ENCODE results near the gene COLEC11. TPM values are rescaled to one million over a fixed set of nuclear protein-coding genes. Genes with fewer than 3 reads are reported as not detected.

The COLEC11 gene
- total RNA-seq, 4 donors from 2014 or later, result 3.6 to 15.9 (median 5.9) TPM

- DNase-seq (ENCODE audit: low spot score) (no peak), ATAC-seq (ENCODE audit: low FRiP score) (no peak)
Observed at GRCh38 chr2:3637311-3637675, 42.4 kb downstream of the COLEC11 start.

GRCh38 chr2:3637692-3638455 is 43.0 kb downstream of the COLEC11 start:
- ATAC-seq (ENCODE audit: low FRiP score) (no peak), DNase-seq (ENCODE audit: low spot score) (no peak)
- TF ChIP-seq CTCF (IDR thresholded peaks at IDR 0.05), result no peak

More at GRCh38 chr2:3637311-3637675, 42.4 kb downstream of the COLEC11 start:
- no peak for TF ChIP-seq CTCF (IDR thresholded peaks at IDR 0.05)

GRCh38 chr2:3638456-3638810 is 43.5 kb downstream of the COLEC11 start:
- no peak for ATAC-seq (ENCODE audit: low FRiP score)
- no peak for DNase-seq (ENCODE audit: low spot score)
- TF ChIP-seq CTCF (IDR thresholded peaks at IDR 0.05), result no peak

- DNase-seq (ENCODE audit: low spot score), result no peak
- no peak for TF ChIP-seq CTCF (IDR thresholded peaks at IDR 0.05)
- no peak for ATAC-seq (ENCODE audit: low FRiP score)
Observed at GRCh38 chr2:3639015-3639630, 44.2 kb downstream of the COLEC11 start.

- ATAC-seq (ENCODE audit: low FRiP score) (no peak), DNase-seq (ENCODE audit: low spot score) (no peak)
- TF ChIP-seq CTCF (IDR thresholded peaks at IDR 0.05), result no peak
Observed at GRCh38 chr2:3639653-3640052, 44.7 kb downstream of the COLEC11 start.

- TF ChIP-seq CTCF (IDR thresholded peaks at IDR 0.05), result no peak
- DNase-seq (ENCODE audit: low spot score), result no peak
Observed at GRCh38 chr2:3641181-3641580, 46.3 kb downstream of the COLEC11 start.

More at GRCh38 chr2:3641181-3641580, 46.3 kb downstream of the COLEC11 start:
- ATAC-seq (ENCODE audit: low FRiP score), result no peak

Measured in omental fat pad (tissue), 4 donors.